Esophagus squamous epithelium (tissue), 5 donors: Measurements from ENCODE around the gene MEGF9. TPM values are rescaled to one million over a fixed set of nuclear protein-coding genes. Genes with fewer than 3 reads are reported as not detected.

Source experiments
- DNase-seq: peaks from one replicate; lab custom pipeline; 2025; lab: John Stamatoyannopoulos, UW
- H3K27ac ChIP-seq, 4 donors: fragments of 200-600 bp; sonication (generic); one replicate each; pipeline ENCODE4 v1.5.1; 2016 to 2019; ENCODE audit warnings: mild to moderate bottlenecking in 1 of 4
- H3K27me3 ChIP-seq, 4 donors: fragments of 200-600 bp; sonication (generic); 1 replicate in 3 of 4; 2 replicates in 1 of 4; pipeline versions ENCODE4 v1.5.1 to v1.6.0; 2017 to 2021; ENCODE audit warnings: antibody characterized with exemption in 1 of 4
- H3K36me3 ChIP-seq, 3 donors: fragments of 200-600 bp; sonication (generic); one replicate each; pipeline ENCODE4 v1.5.1; 2016 to 2019
- H3K4me1 ChIP-seq, 3 donors: fragments of 200-600 bp; sonication (generic); one replicate each; pipeline ENCODE4 v1.5.1; 2017 to 2019
- H3K4me3 ChIP-seq, 4 donors: fragments of 200-600 bp; sonication (generic); 1 replicate in 3 of 4; 2 replicates in 1 of 4; pipeline ENCODE4 v1.5.1; 2016 to 2019; ENCODE audit warnings: mild to moderate bottlenecking in 2 of 4, moderate library complexity in 1 of 4
- H3K9me3 ChIP-seq, 3 donors: fragments of 200-600 bp; sonication (generic); one replicate each; pipeline ENCODE4 v1.5.1; 2016 to 2019
- POLR2A ChIP-seq, 4 donors: fragments of 450-650 bp; IDR thresholded peaks; one replicate each; pipeline ENCODE4 v1.6.1; 2017; ENCODE audit warnings: antibody characterized with exemption in 4 of 4, mild to moderate bottlenecking in 4 of 4, moderate library complexity in 3 of 4
- WGBS, 2 donors: methylation state at CpG; one replicate each; pipeline ENCODE4 v1.1.5; 2018; 5-methylcytosine and 5-hydroxymethylcytosine counted together
- intact Hi-C: fragments of 100-400 bp; cut with DNase I; formaldehyde crosslinking; loops from one replicate; pipeline ENCODE4 v1.15.0; 2022
- total RNA-seq, 4 donors: library from RNA; depleted of rRNA; stranded (reverse); fragments of >200 nt; gene quantifications; one replicate each; pipeline ENCODE4 v1.1.0, GENCODE V29; 2016
- TF ChIP-seq, protein P1 (sequence below), 6 experiments: fragments of 450-650 bp in 4 of 6; fragments of 200-600 bp in 2 of 6; sonication (generic) in 2 of 6; IDR thresholded peaks; one replicate each; pipeline ENCODE4 v1.5.1; 2016 to 2019; ENCODE audit warnings: antibody characterized with exemption in 6 of 6, mild to moderate bottlenecking in 4 of 6, moderate library complexity in 4 of 6
- donor health status: DM: yes; HTN: yes; CAD: no.

Gene MEGF9
- total RNA-seq, 4 donors from 2014 or later = 16.2 to 20.8 (median 18.0) TPM

- Histone ChIP-seq H3K27ac (no peak overlapping the region), H3K4me1 (peaks cover 7 to 65% (median 20%) of the 10 kb centered on the region in 3 donors), H3K4me3 (no peak overlapping the region), H3K36me3 (no peaks in the 10 kb centered on the region), H3K9me3 (no peaks in the 10 kb centered on the region), H3K27me3 (no peaks in the 10 kb centered on the region)
- intact Hi-C loops = no loop called here
- no peak for DNase-seq
- no peak for TF ChIP-seq POLR2A (IDR thresholded peaks at IDR 0.05)
- TF ChIP-seq, protein P1, sequence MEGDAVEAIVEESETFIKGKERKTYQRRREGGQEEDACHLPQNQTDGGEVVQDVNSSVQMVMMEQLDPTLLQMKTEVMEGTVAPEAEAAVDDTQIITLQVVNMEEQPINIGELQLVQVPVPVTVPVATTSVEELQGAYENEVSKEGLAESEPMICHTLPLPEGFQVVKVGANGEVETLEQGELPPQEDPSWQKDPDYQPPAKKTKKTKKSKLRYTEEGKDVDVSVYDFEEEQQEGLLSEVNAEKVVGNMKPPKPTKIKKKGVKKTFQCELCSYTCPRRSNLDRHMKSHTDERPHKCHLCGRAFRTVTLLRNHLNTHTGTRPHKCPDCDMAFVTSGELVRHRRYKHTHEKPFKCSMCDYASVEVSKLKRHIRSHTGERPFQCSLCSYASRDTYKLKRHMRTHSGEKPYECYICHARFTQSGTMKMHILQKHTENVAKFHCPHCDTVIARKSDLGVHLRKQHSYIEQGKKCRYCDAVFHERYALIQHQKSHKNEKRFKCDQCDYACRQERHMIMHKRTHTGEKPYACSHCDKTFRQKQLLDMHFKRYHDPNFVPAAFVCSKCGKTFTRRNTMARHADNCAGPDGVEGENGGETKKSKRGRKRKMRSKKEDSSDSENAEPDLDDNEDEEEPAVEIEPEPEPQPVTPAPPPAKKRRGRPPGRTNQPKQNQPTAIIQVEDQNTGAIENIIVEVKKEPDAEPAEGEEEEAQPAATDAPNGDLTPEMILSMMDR (IDR thresholded peaks at IDR 0.05) = no peak
Observed at GRCh38 chr9:120694559-120694958, 19.7 kb downstream of the MEGF9 start.

DNA sequence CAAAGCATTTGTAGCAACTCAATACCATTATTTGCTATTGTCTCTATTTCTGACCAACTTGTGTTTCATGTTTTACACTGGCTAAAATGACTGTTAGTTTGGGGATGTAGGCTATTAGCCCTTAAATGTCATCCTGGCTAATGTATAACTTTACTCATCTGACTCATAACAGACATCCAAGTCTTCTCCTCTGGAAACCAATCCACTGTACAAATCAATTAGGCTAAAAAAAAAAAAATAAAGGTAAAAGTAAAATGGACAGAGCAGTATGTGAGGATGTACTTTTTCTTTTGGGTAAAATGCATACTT is 20.6 kb downstream of the MEGF9 start:
- intact Hi-C loops = no loop called here
- Histone ChIP-seq H3K36me3 (no peaks in the 10 kb centered on the region), H3K4me1 (peaks cover under 1 to 57% (median 12%) of the 10 kb centered on the region in 3 donors)

GRCh38 chr9:120692901-120693699 is 21.2 kb downstream of the MEGF9 start:
- Histone ChIP-seq H3K4me1 (peaks cover 0 to 53% (median 10%) of the 10 kb centered on the region in 3 donors), H3K27me3 (no peaks in the 10 kb centered on the region), H3K4me3 (no peak overlapping the region), H3K9me3 (no peaks in the 10 kb centered on the region), H3K36me3 (no peaks in the 10 kb centered on the region), H3K27ac (no peak overlapping the region)
- intact Hi-C loops = no loop called here
- DNase-seq = no peak
- no peak for TF ChIP-seq POLR2A (IDR thresholded peaks at IDR 0.05)
- TF ChIP-seq, protein P1 (IDR thresholded peaks at IDR 0.05) = no peak
- WGBS, 2 donors = 95 to 100% methylated on average over 1 of the region's 1 CpG

More for the DNA sequence above, 20.6 kb downstream of the MEGF9 start:
- no peaks in the 10 kb centered on the region for H3K9me3 ChIP-seq
- TF ChIP-seq POLR2A (IDR thresholded peaks at IDR 0.05) = no peak
- TF ChIP-seq, protein P1 (IDR thresholded peaks at IDR 0.05) = no peak
- H3K27ac ChIP-seq = no peak overlapping the region
- H3K4me3 ChIP-seq = no peak overlapping the region
- no peak for DNase-seq
- H3K27me3 ChIP-seq = no peaks in the 10 kb centered on the region

DNA sequence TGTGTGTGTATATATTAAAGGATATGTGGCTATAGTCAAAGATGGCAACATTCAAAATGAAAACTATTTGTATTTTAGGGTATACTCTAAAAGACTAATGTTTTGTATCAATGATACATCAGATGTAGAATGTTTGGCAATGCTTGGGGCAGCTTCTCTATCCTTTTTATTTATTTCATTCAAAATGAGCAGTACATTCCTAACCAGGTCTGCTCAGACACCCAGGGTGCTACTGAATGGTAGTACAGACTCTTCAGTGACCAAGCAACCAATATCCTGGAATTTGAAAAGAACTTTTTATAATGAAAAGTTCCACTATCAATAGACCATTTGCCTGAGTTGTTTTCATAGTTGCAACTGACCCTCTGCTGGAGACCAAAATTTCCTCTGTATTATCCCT is 23.9 kb downstream of the MEGF9 start:
- Histone ChIP-seq H3K27ac (no peak overlapping the region), H3K4me3 (no peak overlapping the region), H3K9me3 (no peaks in the 10 kb centered on the region), H3K36me3 (no peaks in the 10 kb centered on the region), H3K27me3 (no peaks in the 10 kb centered on the region), H3K4me1 (peaks cover 0 to 36% (median 10%) of the 10 kb centered on the region in 3 donors)
- no peak for TF ChIP-seq POLR2A (IDR thresholded peaks at IDR 0.05)
- TF ChIP-seq, protein P1 (IDR thresholded peaks at IDR 0.05) = no peak
- no peak for DNase-seq
- intact Hi-C loops = no loop called here

DNA sequence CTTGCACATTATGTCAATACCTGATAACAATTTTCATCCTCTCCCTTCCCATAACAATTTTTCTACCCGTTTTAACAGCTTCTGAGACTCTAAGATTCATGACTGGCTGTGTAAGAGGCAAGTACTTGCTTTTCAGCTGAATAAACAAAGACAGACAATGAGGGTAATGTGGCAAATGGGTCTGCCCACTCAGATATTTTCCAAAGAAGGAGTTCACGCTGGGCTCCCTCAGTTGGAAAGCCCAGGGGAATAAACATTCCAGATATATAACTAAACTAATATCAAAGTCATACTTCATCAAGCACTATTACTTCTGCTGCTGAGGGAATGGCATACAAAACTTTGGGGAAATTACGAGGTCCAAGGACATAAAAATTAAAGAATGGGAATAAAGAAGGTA is 24.4 kb downstream of the MEGF9 start:
- no peaks in the 10 kb centered on the region for H3K27me3 ChIP-seq

More for the DNA sequence above, 24.4 kb downstream of the MEGF9 start:
- H3K4me3 ChIP-seq = no peak overlapping the region
- DNase-seq = no peak
- WGBS, 2 donors = 71 to 72% methylated on average over 3 of the region's 3 CpGs
- no peak overlapping the region for H3K27ac ChIP-seq
- no peak for TF ChIP-seq POLR2A (IDR thresholded peaks at IDR 0.05)
- TF ChIP-seq, protein P1 (IDR thresholded peaks at IDR 0.05) = no peak
- intact Hi-C loops = no loop called here
- no peaks in the 10 kb centered on the region for H3K36me3 ChIP-seq
- H3K9me3 ChIP-seq = no peaks in the 10 kb centered on the region
- H3K4me1 ChIP-seq = peaks cover 0 to 41% (median 16%) of the 10 kb centered on the region in 3 donors
